Transverse colon (tissue), 3 donors: ENCODE measurements around the gene RGS10.

ENCODE experiments used
- EP300 ChIP-seq: sonication (generic); formaldehyde crosslinking; IDR thresholded peaks from one replicate; pipeline ENCODE4 v1.6.1; 2017; ENCODE audit warnings: antibody characterized with exemption, low read depth
- POLR2AphosphoS5 ChIP-seq, 3 donors: sonication (generic); formaldehyde crosslinking; IDR thresholded peaks; one replicate each; pipeline ENCODE4 v1.6.1; 2016; ENCODE audit warnings: antibody characterized with exemption in 3 of 3

GRCh38 chr10:119525116-119525515 is 17.4 kb downstream of the RGS10 start:
- no peak for TF ChIP-seq POLR2AphosphoS5 (IDR thresholded peaks at IDR 0.05)
- TF ChIP-seq EP300: no peak
